Spinal cord (tissue), 10 donors: ENCODE measurements around the gene ZNF439. TPM values are rescaled to one million over a fixed set of nuclear protein-coding genes. Genes with fewer than 3 reads are reported as not detected.
"Not testable (repeated sequence)": the region's sequence is repeated elsewhere in the genome, so short reads cannot be mapped to it uniquely, and the experiment has no call there.

Experiments used
- DNase-seq, 6 donors: peaks; one replicate each; pipeline versions ENCODE4 v3.0.0 to v3.0.0-alpha.2; 2013 to 2015; ENCODE audit warnings: low spot score in 6 of 6, low read depth in 4 of 6
- H3K27ac ChIP-seq: one replicate; pipeline ENCODE4 v1.5.1; 2013; ENCODE audit warnings: low read depth, low read length, control low read depth
- H3K27me3 ChIP-seq: one replicate; pipeline ENCODE4 v1.6.1; 2013; ENCODE audit warnings: low read length; ENCODE audit not compliant: control insufficient read depth, insufficient read depth
- H3K36me3 ChIP-seq: one replicate; pipeline ENCODE4 v1.6.1; 2013; ENCODE audit warnings: low read length; ENCODE audit not compliant: control insufficient read depth, insufficient read depth
- H3K4me1 ChIP-seq: one replicate; pipeline ENCODE4 v1.6.1; 2013; ENCODE audit warnings: low read length; ENCODE audit not compliant: control insufficient read depth, insufficient read depth
- H3K4me3 ChIP-seq: one replicate; pipeline ENCODE4 v1.5.1; 2013; ENCODE audit warnings: low read depth, low read length, control low read depth
- H3K9me3 ChIP-seq: one replicate; pipeline ENCODE4 v1.6.1; 2013; ENCODE audit warnings: low read length; ENCODE audit not compliant: control insufficient read depth, insufficient read depth
- WGBS: methylation state at CpG from one replicate; pipeline ENCODE4 v1.1.5; 2013; ENCODE audit warnings: missing lambda C conversion rate; ENCODE audit not compliant: insufficient coverage; 5-methylcytosine and 5-hydroxymethylcytosine counted together
- polyA plus RNA-seq, 2 donors: library from polyadenylated mRNA; unstranded; fragments of 120-200 nt; gene quantifications; one replicate each; pipeline ENCODE4 v1.2.1, GENCODE V29; 2013; ENCODE audit not compliant: insufficient read length in 2 of 2
- total RNA-seq, 2 donors: library from RNA; depleted of rRNA in 1 of 2; stranded (reverse); fragments of 120-200 nt in 1 of 2; fragments of >200 nt in 1 of 2; gene quantifications; one replicate each; pipeline versions ENCODE4 v1.2.3 to v1.2.4, GENCODE V29; 2013 to 2014
- donor health status: healthy.

Gene ZNF439
- total and polyA plus RNA-seq, 4 donors = 21.7 to 30.2 (median 22.5) TPM

- under 1% methylated on average over 56 of the region's 56 CpGs for WGBS
- no peaks in the 10 kb centered on the region for H3K36me3 ChIP-seq
- H3K4me3 ChIP-seq = peak within 1 kb of the TSS; percentile 63
- peaks cover 30% of the 10 kb centered on the region for H3K4me1 ChIP-seq
- DNase-seq = peak; percentile 70 to 97 (median 82)
- H3K27ac ChIP-seq = peak within 1 kb of the TSS; percentile 89
- no peaks in the 10 kb centered on the region for H3K9me3 ChIP-seq
- H3K27me3 ChIP-seq = no peaks in the 10 kb centered on the region
These were observed 39.3 kb downstream of the ZNF439 start, which contains the start of gene ZNF69 for GRCh38 chr19:11887611-11888531. Gene ZNF69, plus strand, starts transcription at chr19:11887782. Its CDS starts 142 bp downstream, at chr19:11887924.

DNA sequence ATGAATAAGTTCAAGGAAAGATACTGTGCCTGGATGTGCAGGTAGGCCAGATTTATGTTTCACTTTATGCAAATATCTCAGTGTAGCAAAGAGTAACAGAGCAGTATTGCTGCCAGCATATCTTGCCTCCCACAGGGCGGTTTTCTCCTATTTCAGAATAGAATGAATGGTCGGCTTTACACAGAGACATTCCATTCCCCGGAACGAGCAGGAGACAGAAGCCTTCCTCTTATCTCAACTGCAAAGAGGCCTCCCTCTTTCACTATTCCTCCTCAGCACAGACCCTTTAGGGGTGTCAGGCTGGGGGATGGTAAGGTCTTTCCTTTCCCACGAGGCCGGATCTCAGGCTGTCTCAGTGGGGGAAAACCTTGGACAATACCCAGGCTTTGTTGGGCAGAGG is 41.4 kb downstream of the ZNF439 start:
- not testable (repeated sequence) for H3K27me3 ChIP-seq, H3K9me3 ChIP-seq, H3K27ac ChIP-seq, H3K36me3 ChIP-seq, H3K4me3 ChIP-seq
- DNase-seq = peak in 2 of 6 donors; percentile 22 to 61
- 0% methylated on average over 2 of the region's 6 CpGs for WGBS
- H3K4me1 ChIP-seq = peaks cover 30% of the 10 kb centered on the region

DNA sequence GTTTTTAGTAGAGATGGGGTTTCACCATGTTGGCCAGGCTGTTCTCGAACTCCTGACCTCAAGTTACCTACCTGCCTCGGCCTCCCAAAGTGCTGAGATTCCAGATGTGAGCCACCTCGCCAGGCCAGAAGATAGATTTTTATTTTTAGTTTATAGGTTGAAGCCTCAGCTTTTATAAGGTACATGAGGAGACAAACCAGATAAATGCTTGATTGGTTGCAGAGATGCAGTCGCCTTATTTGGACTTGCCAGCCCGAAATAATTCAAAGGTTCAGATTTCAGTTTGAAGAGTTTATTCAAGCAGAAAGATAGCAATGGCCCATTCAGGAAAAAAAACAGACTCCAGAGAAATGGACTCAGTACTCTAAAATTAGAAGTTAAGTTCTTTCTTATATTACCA is 42.1 kb downstream of the ZNF439 start:
- Histone ChIP-seq H3K9me3 (no peaks in the 10 kb centered on the region), H3K36me3 (no peaks in the 10 kb centered on the region), H3K4me3 (no peak overlapping the region), H3K27me3 (no peaks in the 10 kb centered on the region), H3K4me1 (peaks cover 30% of the 10 kb centered on the region), H3K27ac (no peak overlapping the region)
- no peak for DNase-seq
- 92% methylated on average over 2 of the region's 5 CpGs for WGBS

DNA sequence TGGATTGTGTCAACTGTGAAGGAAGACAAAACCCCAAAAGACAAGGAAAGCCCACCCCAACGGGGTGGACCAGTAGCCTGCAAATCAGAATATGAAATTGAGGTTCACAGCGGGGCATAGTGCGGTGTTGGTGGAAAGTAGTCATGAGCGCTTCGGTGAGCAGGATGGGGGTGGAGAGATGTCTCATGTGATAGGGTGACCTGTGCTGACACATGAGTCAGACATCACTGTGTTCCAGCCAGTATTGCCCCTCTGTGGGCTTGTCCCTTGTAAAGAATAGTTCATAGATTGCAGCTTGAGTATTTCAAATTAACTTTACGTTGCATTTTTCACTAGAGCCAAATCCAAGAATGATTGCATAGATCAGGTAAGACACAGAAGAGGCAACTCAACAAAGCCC is 46.3 kb downstream of the ZNF439 start:
- peaks cover 4% of the 10 kb centered on the region for H3K9me3 ChIP-seq
- H3K4me3 ChIP-seq = no peak overlapping the region
- WGBS = 98% methylated on average over 5 of the region's 6 CpGs
- H3K27me3 ChIP-seq = no peaks in the 10 kb centered on the region
- peaks cover 6% of the 10 kb centered on the region for H3K4me1 ChIP-seq
- no peaks in the 10 kb centered on the region for H3K36me3 ChIP-seq
- no peak overlapping the region for H3K27ac ChIP-seq
- no peak for DNase-seq

DNA sequence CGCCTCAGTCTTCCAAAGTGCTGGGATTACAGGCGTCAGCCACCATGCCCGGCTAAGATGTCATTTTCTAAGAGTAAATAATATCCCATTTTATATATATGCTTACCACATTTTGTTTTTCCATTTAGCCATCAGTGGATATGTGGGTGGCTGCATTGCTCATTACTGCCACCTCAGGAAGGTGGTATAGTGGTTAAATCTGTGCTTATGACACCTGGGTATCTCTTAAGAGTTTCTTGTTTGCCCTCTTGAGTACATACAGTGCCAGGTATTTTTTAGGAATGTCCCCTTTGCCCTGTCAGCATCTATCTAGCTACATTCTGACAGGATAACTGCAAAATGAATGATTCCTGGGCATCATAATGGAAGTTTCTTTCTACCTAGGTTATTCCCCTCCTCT is 53.7 kb downstream of the ZNF439 start:
- H3K27me3 ChIP-seq = no peaks in the 10 kb centered on the region
- no peaks in the 10 kb centered on the region for H3K4me1 ChIP-seq
- DNase-seq = no peak
- H3K36me3 ChIP-seq = peaks cover 11% of the 10 kb centered on the region
- H3K27ac ChIP-seq = no peak overlapping the region
- H3K4me3 ChIP-seq = no peak overlapping the region
- WGBS = 86% methylated on average over 1 of the region's 3 CpGs
- peaks cover 40% of the 10 kb centered on the region for H3K9me3 ChIP-seq

- no peaks in the 10 kb centered on the region for H3K27me3 ChIP-seq
- DNase-seq = no peak
- peaks cover 11% of the 10 kb centered on the region for H3K36me3 ChIP-seq
- peaks cover 38% of the 10 kb centered on the region for H3K9me3 ChIP-seq
- WGBS = 100% methylated on average over 1 of the region's 3 CpGs
- no peak overlapping the region for H3K4me3 ChIP-seq
- H3K27ac ChIP-seq = no peak overlapping the region
- H3K4me1 ChIP-seq = no peaks in the 10 kb centered on the region
These were observed 57.4 kb downstream of the ZNF439 start for GRCh38 chr19:11905928-11906327.

GRCh38 chr19:11911937-11912336 is 63.4 kb downstream of the ZNF439 start:
- peaks cover 13% of the 10 kb centered on the region for H3K9me3 ChIP-seq

GRCh38 chr19:11914417-11915051 is 66.0 kb downstream of the ZNF439 start:
- H3K27ac ChIP-seq, H3K4me3 ChIP-seq, DNase-seq, H3K4me1 ChIP-seq, H3K36me3 ChIP-seq, H3K27me3 ChIP-seq, H3K9me3 ChIP-seq: not testable (repeated sequence)
- WGBS = 100% methylated on average over 1 of the region's 4 CpGs

More at GRCh38 chr19:11911937-11912336, 63.4 kb downstream of the ZNF439 start:
- not testable (repeated sequence) for H3K36me3 ChIP-seq, H3K27ac ChIP-seq, DNase-seq, H3K27me3 ChIP-seq, H3K4me1 ChIP-seq, H3K4me3 ChIP-seq
- no CpG with 5 or more reads among the region's 1 CpG for WGBS
